Measurements from ENCODE around the gene ABHD3. TPM values are rescaled to one million over a fixed set of nuclear protein-coding genes. Genes with fewer than 3 reads are reported as not detected.
"Not testable (repeated sequence)": the region's sequence is repeated elsewhere in the genome, so short reads cannot be mapped to it uniquely, and the experiment has no call there.

The ABHD3 gene
- 10 to 100 TPM; 18.1 to 18.8 TPM for total RNA-seq

- peaks cover 23% of the 10 kb centered on the region for H3K4me1 Mint-ChIP-seq
- H3K9me3 Mint-ChIP-seq: no peaks in the 10 kb centered on the region
- peak within 1 kb of the TSS; percentile 94 for H3K27ac Mint-ChIP-seq
- peaks cover 6% of the 10 kb centered on the region for H3K36me3 Mint-ChIP-seq
- H3K27me3 Mint-ChIP-seq: no peaks in the 10 kb centered on the region
- H3K4me3 Mint-ChIP-seq: peak within 1 kb of the TSS; percentile 96
- DNase-seq: peak; percentile 92
Observed at GRCh38 chr18:21704603-21705364, at the start of gene ABHD3. Gene ABHD3 (minus strand): TSS chr18:21704774. CDS start chr18:21704665, 109 bp downstream.

- Mint-ChIP-seq H3K9me3 (no peaks in the 10 kb centered on the region), H3K4me1 (peaks cover 44% of the 10 kb centered on the region), H3K27me3 (no peaks in the 10 kb centered on the region), H3K27ac (peak overlapping the region; percentile 61), H3K4me3 (no peak overlapping the region), H3K36me3 (peaks cover 8% of the 10 kb centered on the region)
- no peak for DNase-seq
Observed at GRCh38 chr18:21747764-21748693, 43.5 kb upstream of the ABHD3 start.

- H3K4me3 Mint-ChIP-seq: no peak overlapping the region
- H3K9me3 Mint-ChIP-seq: no peaks in the 10 kb centered on the region
- peaks cover 8% of the 10 kb centered on the region for H3K36me3 Mint-ChIP-seq
- H3K27ac Mint-ChIP-seq: no peak overlapping the region
- no peaks in the 10 kb centered on the region for H3K27me3 Mint-ChIP-seq
- no peak for DNase-seq
- H3K4me1 Mint-ChIP-seq: peaks cover 48% of the 10 kb centered on the region
Observed at GRCh38 chr18:21747268-21747667, 42.7 kb upstream of the ABHD3 start.

GRCh38 chr18:21745231-21745630, 40.7 kb upstream of the ABHD3 start:
- peaks cover 7% of the 10 kb centered on the region for H3K36me3 Mint-ChIP-seq
- H3K27ac Mint-ChIP-seq: no peak overlapping the region
- no peak overlapping the region for H3K4me3 Mint-ChIP-seq
- H3K4me1 Mint-ChIP-seq: peaks cover 53% of the 10 kb centered on the region
- H3K27me3 Mint-ChIP-seq: no peaks in the 10 kb centered on the region
- DNase-seq: no peak
- H3K9me3 Mint-ChIP-seq: no peaks in the 10 kb centered on the region

GRCh38 chr18:21743166-21743832, 38.7 kb upstream of the ABHD3 start:
- no peak for DNase-seq
- H3K4me3 Mint-ChIP-seq: peak overlapping the region; percentile 66
- H3K9me3 Mint-ChIP-seq: peaks cover under 1% of the 10 kb centered on the region
- no peak overlapping the region for H3K27ac Mint-ChIP-seq
- H3K4me1 Mint-ChIP-seq: peaks cover 56% of the 10 kb centered on the region
- peaks cover 7% of the 10 kb centered on the region for H3K36me3 Mint-ChIP-seq
- H3K27me3 Mint-ChIP-seq: no peaks in the 10 kb centered on the region

GRCh38 chr18:21742315-21742687, 37.7 kb upstream of the ABHD3 start:
- Mint-ChIP-seq H3K27me3 (no peaks in the 10 kb centered on the region), H3K4me3 (peak overlapping the region; percentile 83), H3K36me3 (peaks cover 7% of the 10 kb centered on the region), H3K27ac (no peak overlapping the region), H3K4me1 (peaks cover 46% of the 10 kb centered on the region), H3K9me3 (peaks cover 5% of the 10 kb centered on the region)
- DNase-seq: no peak

GRCh38 chr18:21741562-21742314, 37.2 kb upstream of the ABHD3 start:
- H3K27ac Mint-ChIP-seq: peak overlapping the region; percentile 45
- no peak for DNase-seq
- H3K4me1 Mint-ChIP-seq: peaks cover 43% of the 10 kb centered on the region
- H3K36me3 Mint-ChIP-seq: peaks cover 7% of the 10 kb centered on the region
- peak overlapping the region; percentile 83 for H3K4me3 Mint-ChIP-seq
- no peaks in the 10 kb centered on the region for H3K27me3 Mint-ChIP-seq
- H3K9me3 Mint-ChIP-seq: peaks cover 7% of the 10 kb centered on the region

- Mint-ChIP-seq H3K36me3 (peaks cover 11% of the 10 kb centered on the region), H3K27me3 (no peaks in the 10 kb centered on the region), H3K4me1 (peaks cover 40% of the 10 kb centered on the region), H3K9me3 (peaks cover 12% of the 10 kb centered on the region), H3K4me3 (peak overlapping the region; percentile 83), H3K27ac (no peak overlapping the region)
- peak; percentile 61 for DNase-seq
Observed at GRCh38 chr18:21741312-21741561, 36.7 kb upstream of the ABHD3 start.

- H3K4me1 Mint-ChIP-seq: peaks cover 36% of the 10 kb centered on the region
- peak within 1 kb of the TSS; percentile 96 for H3K27ac Mint-ChIP-seq
- H3K27me3 Mint-ChIP-seq: no peaks in the 10 kb centered on the region
- H3K4me3 Mint-ChIP-seq: peak within 1 kb of the TSS; percentile 94
- peaks cover 13% of the 10 kb centered on the region for H3K9me3 Mint-ChIP-seq
- DNase-seq: peak; percentile 98
- H3K36me3 Mint-ChIP-seq: peaks cover 15% of the 10 kb centered on the region
Observed at GRCh38 chr18:21740538-21741311, 36.2 kb upstream of the ABHD3 start, which contains the start of gene MIB1. Gene MIB1 (plus strand): TSS chr18:21740792. CDS start chr18:21741584, 792 bp downstream.

- peaks cover 15% of the 10 kb centered on the region for H3K36me3 Mint-ChIP-seq
- peak overlapping the region; percentile 96 for H3K27ac Mint-ChIP-seq
- no peaks in the 10 kb centered on the region for H3K27me3 Mint-ChIP-seq
- no peak for DNase-seq
- H3K4me3 Mint-ChIP-seq: peak overlapping the region; percentile 94
- peaks cover 13% of the 10 kb centered on the region for H3K9me3 Mint-ChIP-seq
- H3K4me1 Mint-ChIP-seq: peaks cover 28% of the 10 kb centered on the region
Observed at GRCh38 chr18:21739604-21740537, 35.3 kb upstream of the ABHD3 start.

GRCh38 chr18:21736926-21737325, 32.4 kb upstream of the ABHD3 start:
- H3K27me3 Mint-ChIP-seq, H3K4me1 Mint-ChIP-seq, H3K4me3 Mint-ChIP-seq, DNase-seq, H3K36me3 Mint-ChIP-seq, H3K27ac Mint-ChIP-seq: not testable (repeated sequence)
- peaks cover 13% of the 10 kb centered on the region for H3K9me3 Mint-ChIP-seq

- Mint-ChIP-seq H3K4me1 (peaks cover 7% of the 10 kb centered on the region), H3K36me3 (peaks cover 8% of the 10 kb centered on the region), H3K27ac (no peak overlapping the region), H3K27me3 (no peaks in the 10 kb centered on the region), H3K4me3 (no peak overlapping the region), H3K9me3 (peaks cover 13% of the 10 kb centered on the region)
- no peak for DNase-seq
Observed at GRCh38 chr18:21735452-21736015, 31.0 kb upstream of the ABHD3 start.

- DNase-seq: no peak
- Mint-ChIP-seq H3K4me3 (no peak overlapping the region), H3K4me1 (no peaks in the 10 kb centered on the region), H3K9me3 (peaks cover 10% of the 10 kb centered on the region), H3K36me3 (peaks cover 8% of the 10 kb centered on the region), H3K27ac (no peak overlapping the region), H3K27me3 (no peaks in the 10 kb centered on the region)
Observed at GRCh38 chr18:21733011-21733410, 28.4 kb upstream of the ABHD3 start.
